Tibial nerve (tissue), 3 donors: ENCODE results near the gene BPIFA3.

Source experiments
- CTCF ChIP-seq, 5 experiments: fragments of 200-600 bp in 3 of 5; fragments of 450-650 bp in 2 of 5; sonication (generic) in 3 of 5; IDR thresholded peaks; one replicate each; pipeline ENCODE4 v1.5.1; 2016 to 2019; ENCODE audit warnings: antibody characterized with exemption in 5 of 5, mild to moderate bottlenecking in 3 of 5, moderate library complexity in 2 of 5
- POLR2A ChIP-seq, 2 donors: fragments of 450-650 bp; IDR thresholded peaks; one replicate each; pipeline ENCODE4 v1.6.1; 2017; ENCODE audit warnings: antibody characterized with exemption in 2 of 2, mild to moderate bottlenecking in 2 of 2, moderate library complexity in 2 of 2

GRCh38 chr20:33211817-33212424, 5.2 kb upstream of the BPIFA3 start:
- TF ChIP-seq POLR2A (IDR thresholded peaks at IDR 0.05) (no peak), CTCF (IDR thresholded peaks at IDR 0.05) (peak in 1 of 5 experiments; percentile 21)
